Neural progenitor cell (in vitro differentiated cells): Measurements from ENCODE around the gene CTNNBL1.

ENCODE experiments used
- EZH2 ChIP-seq: fragments of 200-600 bp; sonication (generic); IDR thresholded peaks from 2 replicates; pipeline ENCODE4 v1.6.1; 2017; ENCODE audit warnings: antibody characterized with exemption, mild to moderate bottlenecking, moderate library complexity
- EZH2phosphoT487 ChIP-seq: fragments of 200-600 bp; sonication (generic); IDR thresholded peaks from 2 replicates; pipeline ENCODE4 v1.6.1; 2017; ENCODE audit warnings: antibody characterized with exemption
- TF ChIP-seq, protein P1 (sequence below): fragments of 200-600 bp; sonication (generic); IDR thresholded peaks from 2 replicates; pipeline ENCODE4 v1.5.1; 2017; ENCODE audit warnings: antibody characterized with exemption, mild to moderate bottlenecking

DNA sequence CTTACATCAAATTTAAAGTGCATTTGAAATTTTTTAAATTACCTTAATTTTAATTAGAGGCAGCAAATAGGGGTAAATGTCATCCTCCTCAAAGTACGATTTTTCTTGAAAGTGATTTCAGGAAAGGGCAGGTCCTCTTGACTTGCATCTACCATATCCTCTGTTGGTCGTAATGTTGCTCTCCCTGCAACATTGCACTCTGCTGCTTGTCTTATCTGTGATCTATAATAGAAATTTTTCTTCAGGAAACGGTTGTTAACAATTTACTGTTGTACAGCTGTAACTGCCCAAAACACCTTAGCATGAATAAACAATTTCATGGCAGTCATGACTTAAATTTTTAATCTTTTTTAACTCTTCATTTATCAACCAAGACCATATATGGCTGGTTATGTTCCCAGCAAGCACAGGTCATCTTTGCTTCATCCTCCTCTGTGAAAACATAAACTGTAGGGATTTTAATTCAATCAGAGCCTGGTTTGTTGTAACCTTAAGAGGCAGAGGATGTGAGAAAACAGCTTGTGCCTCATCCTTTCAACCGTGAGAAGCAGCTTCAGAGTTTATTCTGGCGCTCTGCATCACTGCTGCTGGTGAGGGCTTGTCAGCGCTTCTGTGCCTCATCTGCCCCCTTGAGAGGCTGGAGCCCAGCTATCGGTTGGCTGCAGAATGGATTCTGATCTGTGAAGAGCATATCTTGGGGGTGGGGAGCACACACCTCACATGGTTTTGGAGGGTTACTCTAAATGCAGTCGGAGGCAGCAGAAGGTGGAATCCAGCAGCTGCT lies 56.0 kb downstream of the CTNNBL1 start:
- TF ChIP-seq, protein P1, sequence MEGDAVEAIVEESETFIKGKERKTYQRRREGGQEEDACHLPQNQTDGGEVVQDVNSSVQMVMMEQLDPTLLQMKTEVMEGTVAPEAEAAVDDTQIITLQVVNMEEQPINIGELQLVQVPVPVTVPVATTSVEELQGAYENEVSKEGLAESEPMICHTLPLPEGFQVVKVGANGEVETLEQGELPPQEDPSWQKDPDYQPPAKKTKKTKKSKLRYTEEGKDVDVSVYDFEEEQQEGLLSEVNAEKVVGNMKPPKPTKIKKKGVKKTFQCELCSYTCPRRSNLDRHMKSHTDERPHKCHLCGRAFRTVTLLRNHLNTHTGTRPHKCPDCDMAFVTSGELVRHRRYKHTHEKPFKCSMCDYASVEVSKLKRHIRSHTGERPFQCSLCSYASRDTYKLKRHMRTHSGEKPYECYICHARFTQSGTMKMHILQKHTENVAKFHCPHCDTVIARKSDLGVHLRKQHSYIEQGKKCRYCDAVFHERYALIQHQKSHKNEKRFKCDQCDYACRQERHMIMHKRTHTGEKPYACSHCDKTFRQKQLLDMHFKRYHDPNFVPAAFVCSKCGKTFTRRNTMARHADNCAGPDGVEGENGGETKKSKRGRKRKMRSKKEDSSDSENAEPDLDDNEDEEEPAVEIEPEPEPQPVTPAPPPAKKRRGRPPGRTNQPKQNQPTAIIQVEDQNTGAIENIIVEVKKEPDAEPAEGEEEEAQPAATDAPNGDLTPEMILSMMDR = no peak
- no peak for TF ChIP-seq EZH2
- no peak for TF ChIP-seq EZH2phosphoT487
